Liver (tissue), 3 donors: Measurements from ENCODE around the gene WWOX.

Source experiments
- EGR1 ChIP-seq, 2 donors: IDR thresholded peaks; 2 replicates each; pipeline ENCODE4 v1.6.1; 2016 to 2018; ENCODE audit warnings: antibody characterized with exemption in 2 of 2, low read depth in 2 of 2
- GABPA ChIP-seq, 2 donors: IDR thresholded peaks in 1 of 2; conservative IDR thresholded peaks in 1 of 2; 2 replicates each; pipeline ENCODE4 v1.6.1; 2016; ENCODE audit warnings: antibody characterized with exemption in 2 of 2, mild to moderate bottlenecking in 1 of 2, moderate library complexity in 1 of 2
- HNF4A ChIP-seq, 2 donors: conservative IDR thresholded peaks; 2 replicates each; pipeline ENCODE4 v1.6.1; 2016; ENCODE audit warnings: antibody characterized with exemption in 2 of 2, mild to moderate bottlenecking in 2 of 2
- RAD21 ChIP-seq, 2 donors: IDR thresholded peaks; 2 replicates each; pipeline ENCODE4 v1.6.1; 2016; ENCODE audit warnings: antibody characterized with exemption in 2 of 2, mild to moderate bottlenecking in 2 of 2
- RXRA ChIP-seq, 2 donors: IDR thresholded peaks; 2 replicates each; pipeline ENCODE4 v1.6.1; 2017 to 2018; ENCODE audit warnings: antibody characterized with exemption in 2 of 2, mild to moderate bottlenecking in 1 of 2
- SP1 ChIP-seq: IDR thresholded peaks from 2 replicates; pipeline ENCODE4 v1.6.1; 2018; ENCODE audit warnings: antibody characterized with exemption, mild to moderate bottlenecking
- TAF1 ChIP-seq: conservative IDR thresholded peaks from 2 replicates; pipeline ENCODE4 v1.6.1; 2016; ENCODE audit warnings: antibody characterized with exemption, mild to moderate bottlenecking
- TF ChIP-seq, protein P1 (sequence below): fragments of 150-350 bp; IDR thresholded peaks from 2 replicates; pipeline ENCODE4 v1.5.1; 2017; ENCODE audit warnings: improper control_type of control experiment, low read depth, low read length; ENCODE audit not compliant: missing input control
- TF ChIP-seq, protein P2 (sequence below): IDR thresholded peaks from 2 replicates; pipeline ENCODE4 v1.6.1; 2016; ENCODE audit warnings: antibody characterized with exemption, mild to moderate bottlenecking
- donor health status: healthy.
- donor health status: healthy.

DNA sequence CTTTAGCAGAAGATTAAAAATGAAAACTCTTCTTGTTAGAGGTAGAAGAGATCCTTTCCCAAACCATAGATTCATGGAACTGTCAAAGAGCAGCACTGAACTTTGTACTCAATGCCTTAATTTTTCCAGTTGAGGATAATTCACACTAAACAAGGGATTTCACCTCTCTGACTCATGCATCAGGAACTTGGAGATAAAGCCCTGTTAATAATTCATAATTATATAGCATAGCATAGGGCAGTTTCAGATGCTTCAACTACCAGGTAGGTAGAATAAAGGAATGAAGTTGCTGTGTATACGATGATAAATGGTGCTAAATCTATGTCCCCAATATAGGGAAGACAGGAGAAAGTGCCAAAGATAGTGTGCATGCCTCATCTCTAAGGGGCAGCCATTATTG, 1050.7 kb downstream of the WWOX start:
- TF ChIP-seq, protein P1, sequence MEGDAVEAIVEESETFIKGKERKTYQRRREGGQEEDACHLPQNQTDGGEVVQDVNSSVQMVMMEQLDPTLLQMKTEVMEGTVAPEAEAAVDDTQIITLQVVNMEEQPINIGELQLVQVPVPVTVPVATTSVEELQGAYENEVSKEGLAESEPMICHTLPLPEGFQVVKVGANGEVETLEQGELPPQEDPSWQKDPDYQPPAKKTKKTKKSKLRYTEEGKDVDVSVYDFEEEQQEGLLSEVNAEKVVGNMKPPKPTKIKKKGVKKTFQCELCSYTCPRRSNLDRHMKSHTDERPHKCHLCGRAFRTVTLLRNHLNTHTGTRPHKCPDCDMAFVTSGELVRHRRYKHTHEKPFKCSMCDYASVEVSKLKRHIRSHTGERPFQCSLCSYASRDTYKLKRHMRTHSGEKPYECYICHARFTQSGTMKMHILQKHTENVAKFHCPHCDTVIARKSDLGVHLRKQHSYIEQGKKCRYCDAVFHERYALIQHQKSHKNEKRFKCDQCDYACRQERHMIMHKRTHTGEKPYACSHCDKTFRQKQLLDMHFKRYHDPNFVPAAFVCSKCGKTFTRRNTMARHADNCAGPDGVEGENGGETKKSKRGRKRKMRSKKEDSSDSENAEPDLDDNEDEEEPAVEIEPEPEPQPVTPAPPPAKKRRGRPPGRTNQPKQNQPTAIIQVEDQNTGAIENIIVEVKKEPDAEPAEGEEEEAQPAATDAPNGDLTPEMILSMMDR: no peak
- TF ChIP-seq RXRA (IDR thresholded peaks at IDR 0.05) (no peak), RAD21 (IDR thresholded peaks at IDR 0.05) (no peak), SP1 (no peak), EGR1 (IDR thresholded peaks at IDR 0.05; ENCODE audit: low read depth in 2 of 2) (no peak), GABPA (IDR thresholded peaks at IDR 0.05 in 1 of 2, conservative IDR thresholded peaks at IDR 0.05 in 1 of 2) (no peak), TAF1 (no peak), HNF4A (conservative IDR thresholded peaks at IDR 0.05) (no peak)
- TF ChIP-seq, protein P2, sequence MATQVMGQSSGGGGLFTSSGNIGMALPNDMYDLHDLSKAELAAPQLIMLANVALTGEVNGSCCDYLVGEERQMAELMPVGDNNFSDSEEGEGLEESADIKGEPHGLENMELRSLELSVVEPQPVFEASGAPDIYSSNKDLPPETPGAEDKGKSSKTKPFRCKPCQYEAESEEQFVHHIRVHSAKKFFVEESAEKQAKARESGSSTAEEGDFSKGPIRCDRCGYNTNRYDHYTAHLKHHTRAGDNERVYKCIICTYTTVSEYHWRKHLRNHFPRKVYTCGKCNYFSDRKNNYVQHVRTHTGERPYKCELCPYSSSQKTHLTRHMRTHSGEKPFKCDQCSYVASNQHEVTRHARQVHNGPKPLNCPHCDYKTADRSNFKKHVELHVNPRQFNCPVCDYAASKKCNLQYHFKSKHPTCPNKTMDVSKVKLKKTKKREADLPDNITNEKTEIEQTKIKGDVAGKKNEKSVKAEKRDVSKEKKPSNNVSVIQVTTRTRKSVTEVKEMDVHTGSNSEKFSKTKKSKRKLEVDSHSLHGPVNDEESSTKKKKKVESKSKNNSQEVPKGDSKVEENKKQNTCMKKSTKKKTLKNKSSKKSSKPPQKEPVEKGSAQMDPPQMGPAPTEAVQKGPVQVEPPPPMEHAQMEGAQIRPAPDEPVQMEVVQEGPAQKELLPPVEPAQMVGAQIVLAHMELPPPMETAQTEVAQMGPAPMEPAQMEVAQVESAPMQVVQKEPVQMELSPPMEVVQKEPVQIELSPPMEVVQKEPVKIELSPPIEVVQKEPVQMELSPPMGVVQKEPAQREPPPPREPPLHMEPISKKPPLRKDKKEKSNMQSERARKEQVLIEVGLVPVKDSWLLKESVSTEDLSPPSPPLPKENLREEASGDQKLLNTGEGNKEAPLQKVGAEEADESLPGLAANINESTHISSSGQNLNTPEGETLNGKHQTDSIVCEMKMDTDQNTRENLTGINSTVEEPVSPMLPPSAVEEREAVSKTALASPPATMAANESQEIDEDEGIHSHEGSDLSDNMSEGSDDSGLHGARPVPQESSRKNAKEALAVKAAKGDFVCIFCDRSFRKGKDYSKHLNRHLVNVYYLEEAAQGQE: no peak
